GM12875 (cell line): ENCODE data around the gene LRRC4B.

Experiments used
- H3K4me3 ChIP-seq: one replicate; pipeline ENCODE4 v1.5.1; 2011; ENCODE audit warnings: low read depth, low read length, control low read depth
- TF ChIP-seq, protein P1 (sequence below): IDR thresholded peaks from 2 replicates; pipeline ENCODE4 v1.5.1; 2011; ENCODE audit warnings: low read depth, mild to moderate bottlenecking, control low read depth, inconsistent platforms, low read length, moderate library complexity, borderline replicate concordance; ENCODE audit not compliant: insufficient read depth

Gene LRRC4B

DNA sequence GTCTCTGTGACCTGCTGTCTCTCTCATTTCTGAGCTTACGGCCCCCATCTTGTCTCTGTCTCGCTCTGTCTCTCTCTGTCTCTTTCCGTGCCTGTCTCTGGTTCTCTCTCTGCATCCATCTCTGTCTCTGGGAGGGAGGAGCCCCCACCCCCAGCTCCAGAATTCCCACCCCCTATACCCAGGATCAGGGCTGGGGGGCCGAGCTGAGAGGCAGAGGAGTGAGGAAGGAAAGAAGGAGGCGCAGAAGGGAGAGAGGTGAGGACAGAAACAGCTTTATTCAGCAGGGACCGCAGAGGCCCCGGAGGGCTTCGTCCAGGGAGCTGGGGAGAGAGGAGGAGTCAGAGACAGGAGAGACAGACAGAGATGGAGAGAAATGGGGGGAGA is 71.2 kb downstream of the LRRC4B start:
- TF ChIP-seq, protein P1, sequence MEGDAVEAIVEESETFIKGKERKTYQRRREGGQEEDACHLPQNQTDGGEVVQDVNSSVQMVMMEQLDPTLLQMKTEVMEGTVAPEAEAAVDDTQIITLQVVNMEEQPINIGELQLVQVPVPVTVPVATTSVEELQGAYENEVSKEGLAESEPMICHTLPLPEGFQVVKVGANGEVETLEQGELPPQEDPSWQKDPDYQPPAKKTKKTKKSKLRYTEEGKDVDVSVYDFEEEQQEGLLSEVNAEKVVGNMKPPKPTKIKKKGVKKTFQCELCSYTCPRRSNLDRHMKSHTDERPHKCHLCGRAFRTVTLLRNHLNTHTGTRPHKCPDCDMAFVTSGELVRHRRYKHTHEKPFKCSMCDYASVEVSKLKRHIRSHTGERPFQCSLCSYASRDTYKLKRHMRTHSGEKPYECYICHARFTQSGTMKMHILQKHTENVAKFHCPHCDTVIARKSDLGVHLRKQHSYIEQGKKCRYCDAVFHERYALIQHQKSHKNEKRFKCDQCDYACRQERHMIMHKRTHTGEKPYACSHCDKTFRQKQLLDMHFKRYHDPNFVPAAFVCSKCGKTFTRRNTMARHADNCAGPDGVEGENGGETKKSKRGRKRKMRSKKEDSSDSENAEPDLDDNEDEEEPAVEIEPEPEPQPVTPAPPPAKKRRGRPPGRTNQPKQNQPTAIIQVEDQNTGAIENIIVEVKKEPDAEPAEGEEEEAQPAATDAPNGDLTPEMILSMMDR, result no peak
- H3K4me3 ChIP-seq, result no peak overlapping the region

DNA sequence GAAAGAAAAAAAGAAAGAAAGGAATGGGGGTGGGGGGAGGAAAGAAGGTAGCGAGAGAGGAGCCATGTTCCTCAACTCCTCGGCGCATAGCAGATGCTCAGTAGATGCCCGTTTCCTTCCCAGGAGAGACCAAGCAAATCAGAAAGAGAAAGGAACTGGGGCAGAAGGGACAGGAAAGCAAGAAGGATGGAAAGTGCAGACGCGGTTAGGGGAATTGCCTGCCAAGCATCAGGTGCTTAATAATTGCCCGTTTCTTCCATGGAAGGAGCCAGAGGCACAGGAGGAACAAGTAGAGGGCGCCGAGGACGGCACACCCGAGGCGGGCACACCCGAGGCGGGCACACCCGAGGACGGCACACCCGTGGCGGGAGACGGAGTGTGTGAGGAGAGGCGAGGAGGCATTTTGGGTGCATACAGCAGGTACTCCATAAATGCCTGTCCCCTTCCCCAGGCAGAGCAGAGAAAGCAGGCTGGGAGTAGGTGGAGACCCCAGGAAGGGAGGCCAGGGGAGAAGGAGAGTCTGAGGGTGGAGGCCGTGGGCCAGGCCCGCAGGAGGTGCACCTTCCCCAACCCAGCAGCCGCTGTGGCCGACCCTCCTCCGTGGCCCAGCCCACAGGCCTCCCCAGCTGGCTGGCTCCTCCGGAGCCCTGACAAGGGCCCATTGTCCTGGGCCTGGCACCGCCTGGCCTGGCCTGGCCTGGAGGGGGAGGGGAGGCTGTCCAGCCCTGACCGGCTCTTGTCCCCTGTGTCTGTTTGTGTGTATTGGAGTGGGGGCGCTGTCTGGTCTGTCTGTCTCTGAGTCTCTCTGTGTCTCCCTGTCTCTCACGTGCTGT is 71.8 kb downstream of the LRRC4B start:
- TF ChIP-seq, protein P1, result no peak
- H3K4me3 ChIP-seq, result no peak overlapping the region

DNA sequence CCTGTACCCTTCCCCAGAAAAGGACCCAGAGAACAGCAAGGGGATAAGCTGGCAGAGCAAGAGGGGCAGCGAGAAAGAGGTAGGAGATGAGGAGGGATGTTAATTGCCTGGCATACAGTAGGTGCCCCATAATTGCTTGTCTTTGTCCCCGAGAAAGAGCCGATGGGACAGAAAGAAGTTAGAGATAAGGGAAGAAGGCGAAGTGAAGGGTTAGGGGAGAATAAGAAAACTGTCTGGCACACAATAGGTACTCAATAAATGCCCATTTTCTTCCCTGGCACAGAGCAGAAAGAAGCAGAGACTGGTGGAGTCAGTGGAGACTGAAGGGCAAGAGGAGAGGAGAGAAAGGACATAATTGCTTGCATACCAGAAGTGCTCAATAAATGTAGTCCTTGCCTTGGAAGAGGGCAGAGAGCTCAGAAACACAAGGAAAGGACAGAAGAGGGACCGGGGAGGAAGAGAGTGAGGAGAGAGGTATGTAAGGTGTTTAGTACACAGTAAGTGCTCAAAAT is 73.2 kb downstream of the LRRC4B start:
- no peak overlapping the region for H3K4me3 ChIP-seq
- TF ChIP-seq, protein P1, result no peak

DNA sequence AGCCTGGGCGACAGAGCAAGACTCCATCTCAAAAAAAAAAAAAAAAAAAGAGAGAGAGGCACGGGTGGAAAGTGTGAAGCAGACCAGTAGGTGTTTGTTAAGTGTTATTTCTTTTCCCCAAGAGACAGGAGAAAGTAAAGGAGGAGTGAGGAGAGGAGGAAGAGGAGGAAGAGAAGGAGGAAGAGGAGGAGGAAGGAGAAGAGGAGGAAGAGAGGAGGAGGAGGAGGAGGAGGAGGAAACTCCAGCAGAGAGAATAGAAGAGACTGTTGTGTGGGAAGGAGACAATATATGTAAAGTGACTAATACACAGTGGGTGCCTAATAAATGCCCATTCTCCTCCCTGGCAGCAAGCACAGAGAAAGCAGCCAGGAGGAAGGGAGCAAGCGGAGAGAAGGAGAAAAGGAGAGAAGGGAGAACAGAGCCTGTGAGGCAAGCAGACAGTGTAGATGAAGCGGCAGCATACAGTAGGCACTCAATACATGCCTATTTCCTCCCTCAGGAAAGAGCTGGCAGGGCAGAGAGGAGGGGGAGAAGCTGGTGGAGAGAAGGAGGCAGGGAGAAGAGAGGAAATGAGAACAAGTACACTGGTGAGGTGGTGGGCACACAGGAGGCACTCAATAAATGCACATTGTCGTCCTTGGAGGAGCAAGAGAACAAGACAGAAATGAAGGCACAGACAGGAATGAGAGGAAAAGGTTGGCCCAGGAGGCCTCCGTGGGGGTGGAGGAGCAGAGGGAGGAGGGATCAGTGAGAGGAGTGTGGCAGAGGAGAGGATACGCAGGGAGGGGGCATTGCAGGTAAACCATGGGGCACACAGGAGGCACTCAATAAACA is 73.8 kb downstream of the LRRC4B start:
- TF ChIP-seq, protein P1, result no peak

DNA sequence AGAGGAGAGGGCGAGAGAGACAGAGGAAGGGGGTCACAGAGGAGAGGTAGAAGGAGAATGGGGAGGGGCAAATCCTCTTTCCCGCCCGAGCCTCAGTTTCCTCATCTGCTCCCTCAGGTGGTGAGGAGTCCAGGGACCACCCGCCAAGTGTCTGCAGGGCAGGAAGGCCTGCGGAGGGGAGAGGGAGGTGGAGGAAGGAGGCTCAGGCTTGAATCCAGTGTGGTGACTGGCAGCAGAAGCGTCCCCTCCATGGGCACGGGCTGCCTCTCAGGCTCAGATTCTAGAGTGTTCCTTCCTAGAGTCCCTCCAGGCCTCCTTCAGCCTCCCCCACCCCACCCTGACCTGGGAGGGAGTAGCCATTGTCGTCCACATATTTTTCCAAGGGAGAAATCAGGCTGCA is 75.1 kb downstream of the LRRC4B start:
- TF ChIP-seq, protein P1, result no peak
- no peak overlapping the region for H3K4me3 ChIP-seq

More for the DNA sequence above, 73.8 kb downstream of the LRRC4B start:
- H3K4me3 ChIP-seq, result no peak overlapping the region

DNA sequence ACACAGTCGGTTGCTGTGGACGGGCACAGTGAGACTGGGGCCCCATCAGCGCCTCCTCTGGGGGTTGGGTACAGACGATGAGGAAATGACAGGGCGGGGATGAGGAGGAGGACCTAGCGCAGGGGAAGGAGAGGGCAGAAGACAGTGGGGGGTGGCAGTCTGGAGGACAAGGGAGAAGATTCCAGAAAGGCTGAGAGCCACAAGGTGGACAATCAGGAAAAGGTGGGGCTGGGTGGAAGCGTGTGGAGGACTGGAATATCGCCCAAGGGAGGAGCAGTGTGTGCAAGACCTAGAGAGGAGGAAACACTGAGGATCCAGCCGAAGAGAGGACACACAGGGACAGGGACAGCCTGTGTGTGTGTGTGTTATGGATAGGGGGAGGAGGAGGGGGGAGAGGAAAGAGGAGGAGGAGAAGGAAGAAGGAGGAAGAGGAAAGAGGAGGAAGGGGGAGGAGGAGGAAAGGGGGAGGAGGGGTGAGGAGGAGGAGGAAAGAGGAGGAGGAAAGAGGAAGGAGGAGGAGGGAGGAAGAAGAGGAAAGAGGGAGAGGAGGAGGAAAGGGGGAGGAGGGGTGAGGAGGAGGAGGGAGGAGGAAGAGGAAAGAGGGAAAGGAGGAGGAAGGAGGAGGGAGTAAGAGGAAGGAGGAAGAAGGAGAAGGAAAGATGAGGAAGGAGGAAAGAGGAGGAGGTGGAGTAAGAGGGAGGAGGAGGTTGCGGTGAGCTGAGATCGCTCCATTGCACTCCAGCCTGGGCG is 75.8 kb downstream of the LRRC4B start:
- H3K4me3 ChIP-seq, result no peak overlapping the region
- TF ChIP-seq, protein P1, result no peak
